ENCODE measurements around the gene SUCLG1.

DNA sequence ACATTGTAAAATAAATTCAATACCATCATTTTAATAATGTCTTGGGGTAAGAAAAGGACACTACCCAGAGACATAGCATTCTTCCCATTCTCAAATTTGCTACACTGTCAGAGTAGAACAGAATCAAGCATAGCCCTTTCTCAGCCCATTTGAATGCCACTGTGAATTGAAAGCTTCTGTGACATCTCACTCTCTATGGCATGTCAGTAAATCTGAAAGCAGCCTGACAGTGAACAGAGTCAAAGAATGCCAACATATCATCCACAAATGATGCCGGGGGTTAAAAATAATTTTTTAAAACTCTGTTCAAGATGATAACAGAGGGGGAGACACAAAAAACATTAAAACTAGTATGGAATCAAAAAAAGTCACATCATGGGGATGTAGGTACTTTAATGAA lies 17.6 kb downstream of the SUCLG1 start:
- no peak for TF ChIP-seq ZNF274 (IDR thresholded peaks at IDR 0.05; ENCODE audit: low read depth, low read length)
- no peak for TF ChIP-seq YY1 (IDR thresholded peaks at IDR 0.05; ENCODE audit: insufficient read depth, insufficient read length)
- TF ChIP-seq SUZ12 (IDR thresholded peaks at IDR 0.05; ENCODE audit: extremely low read depth, insufficient read depth, insufficient read length): no peak

Data from NT2/D1 (cell line).